ENCODE data around the gene TYW1.
"Not testable (repeated sequence)": the region's sequence is repeated elsewhere in the genome, so short reads cannot be mapped to it uniquely, and the experiment has no call there.

Gene TYW1

GRCh38 chr7:67128257-67128656 is 131.6 kb downstream of the TYW1 start:
- in situ Hi-C loops (cut with HindIII; ENCODE audit: low sequenced_read_pairs), result not testable (repeated sequence)

DNA sequence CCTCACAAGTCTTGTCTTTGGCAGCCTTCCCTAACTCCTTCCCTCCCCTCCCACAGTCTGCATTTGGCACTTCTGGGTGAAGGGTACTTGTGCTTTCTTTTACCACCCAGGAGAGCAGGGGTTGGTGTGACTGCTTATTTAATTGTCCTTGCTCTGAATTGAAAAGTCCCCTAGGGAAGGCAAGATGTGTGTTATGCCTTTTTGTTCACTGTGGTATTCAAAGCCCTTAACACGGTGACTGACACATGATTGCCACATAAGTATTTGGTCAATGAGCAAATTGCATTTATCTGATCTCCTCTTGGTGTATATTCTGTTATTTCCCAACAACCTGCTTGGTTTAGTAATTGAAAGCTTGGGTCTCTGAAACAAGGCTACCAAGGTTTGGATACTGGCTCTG is 134.1 kb downstream of the TYW1 start:
- in situ Hi-C loops (cut with HindIII; ENCODE audit: low sequenced_read_pairs), result not testable (repeated sequence)

DNA sequence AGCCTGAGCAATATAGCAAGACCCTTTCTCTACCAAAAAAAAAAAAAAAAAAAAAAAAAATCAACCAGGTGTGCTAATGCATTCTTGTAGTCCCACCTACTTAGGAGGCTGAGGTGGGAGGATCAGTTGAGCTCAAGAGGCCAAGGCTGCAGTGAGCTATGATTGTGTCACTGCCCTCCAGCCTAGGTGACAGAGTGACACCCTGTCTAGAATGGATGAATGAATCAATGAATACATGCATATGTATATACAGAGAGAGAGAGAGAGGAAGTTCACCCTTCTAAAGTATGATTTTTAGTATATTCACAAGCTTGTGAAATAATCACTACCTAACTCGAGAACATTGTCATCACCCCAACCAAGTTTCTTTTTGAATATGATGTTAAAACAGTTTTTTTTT is 138.3 kb downstream of the TYW1 start:
- in situ Hi-C loops (cut with HindIII; ENCODE audit: low sequenced_read_pairs), result not testable (repeated sequence)

- in situ Hi-C loops (cut with HindIII; ENCODE audit: low sequenced_read_pairs), result not testable (repeated sequence)
These were observed 139.2 kb downstream of the TYW1 start for GRCh38 chr7:67135617-67136486.

GRCh38 chr7:67137489-67137888 is 140.9 kb downstream of the TYW1 start:
- in situ Hi-C loops (cut with HindIII; ENCODE audit: low sequenced_read_pairs), result not testable (repeated sequence)

- in situ Hi-C loops (cut with HindIII; ENCODE audit: low sequenced_read_pairs), result not testable (repeated sequence)
These were observed 143.2 kb downstream of the TYW1 start for GRCh38 chr7:67139876-67140275.

- in situ Hi-C loops (cut with HindIII; ENCODE audit: low sequenced_read_pairs), result not testable (repeated sequence)
These were observed 144.4 kb downstream of the TYW1 start for GRCh38 chr7:67141001-67141400.

DNA sequence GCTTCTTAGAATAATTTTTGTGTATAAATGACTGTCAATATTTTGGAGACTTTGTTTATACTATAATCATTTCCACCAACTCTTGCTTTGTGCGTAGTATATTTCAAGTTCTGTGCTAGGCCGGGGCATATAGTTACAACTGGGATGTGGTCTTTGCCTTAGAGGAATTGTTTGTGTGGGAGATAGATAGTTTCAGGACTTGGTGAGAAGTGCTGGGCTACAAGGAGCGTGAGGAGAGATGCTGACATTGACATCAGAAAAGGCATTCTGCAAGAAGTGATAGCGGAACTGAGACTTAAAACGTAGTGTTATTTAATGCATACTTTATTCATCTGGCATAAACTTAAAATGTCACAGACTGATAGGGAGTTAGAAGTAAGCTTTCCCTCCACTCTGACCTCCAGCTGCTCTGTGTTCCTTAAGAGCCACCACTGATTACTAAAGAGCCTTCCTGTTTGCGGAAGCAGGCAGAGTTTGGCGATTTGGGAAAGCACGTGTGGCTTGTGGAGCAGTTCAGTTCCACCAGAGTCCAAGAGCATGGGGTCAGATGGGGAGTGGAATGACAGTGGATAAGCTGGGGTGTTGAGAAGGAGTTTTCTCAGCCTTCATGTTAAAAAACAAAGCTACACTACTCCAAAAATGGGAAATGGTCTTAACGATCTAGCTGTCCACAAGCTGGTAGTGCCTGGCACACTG is 146.6 kb downstream of the TYW1 start:
- in situ Hi-C loops (cut with HindIII; ENCODE audit: low sequenced_read_pairs), result not testable (repeated sequence)

DNA sequence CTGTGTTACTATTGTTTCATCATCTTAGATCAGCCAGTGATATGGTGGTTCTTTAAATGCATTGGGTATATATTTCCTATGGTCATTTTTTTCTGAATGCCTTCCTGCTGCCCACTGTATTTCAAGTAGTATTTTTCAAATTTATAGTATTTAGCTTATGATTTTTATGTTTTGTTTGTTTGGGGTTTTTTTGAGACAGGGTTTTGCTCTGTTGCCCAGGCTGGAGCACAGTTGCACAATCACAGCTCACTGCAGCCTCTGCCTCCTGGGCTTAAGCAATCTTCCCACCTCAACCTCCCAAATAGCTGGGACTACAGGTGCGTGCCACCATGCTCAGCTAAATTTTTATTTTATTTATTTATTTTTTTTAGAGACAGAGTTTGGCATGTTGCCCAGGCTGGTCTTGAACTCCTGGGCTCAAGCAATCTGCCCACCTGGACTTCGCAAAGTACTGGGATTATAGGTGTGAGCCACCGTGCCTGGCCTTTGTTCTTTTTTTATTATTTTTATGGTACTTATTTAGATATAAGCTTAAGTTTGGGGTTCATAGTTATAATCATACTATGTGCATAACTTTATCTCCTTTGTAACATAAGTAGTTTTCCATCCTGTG is 149.1 kb downstream of the TYW1 start:
- in situ Hi-C loops (cut with HindIII; ENCODE audit: low sequenced_read_pairs), result not testable (repeated sequence)

GRCh38 chr7:67149131-67149530 is 152.5 kb downstream of the TYW1 start:
- in situ Hi-C loops (cut with HindIII; ENCODE audit: low sequenced_read_pairs), result not testable (repeated sequence)

DNA sequence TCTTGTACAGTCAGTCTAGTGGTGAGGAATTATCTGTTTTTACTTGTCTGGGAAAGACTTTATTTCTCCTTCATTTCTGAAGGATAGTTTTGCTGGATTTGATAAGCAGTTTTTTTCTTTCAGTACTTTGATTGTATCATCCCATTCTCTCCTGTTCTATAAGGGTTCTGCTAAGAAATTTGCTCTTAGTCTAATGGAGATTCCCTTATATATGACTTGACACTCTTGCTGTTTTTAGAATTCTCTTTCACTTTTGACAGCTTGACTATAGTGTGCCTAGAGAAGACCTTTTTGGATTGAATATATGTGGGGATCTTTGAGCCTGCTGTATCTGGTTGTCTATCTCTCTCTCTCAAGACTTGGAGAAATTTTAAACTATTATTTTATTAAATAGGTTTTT is 157.7 kb downstream of the TYW1 start:
- in situ Hi-C loops (cut with HindIII; ENCODE audit: low sequenced_read_pairs), result not testable (repeated sequence)

GRCh38 chr7:67156064-67156463 is 159.4 kb downstream of the TYW1 start:
- in situ Hi-C loops (cut with HindIII; ENCODE audit: low sequenced_read_pairs), result not testable (repeated sequence)

DNA sequence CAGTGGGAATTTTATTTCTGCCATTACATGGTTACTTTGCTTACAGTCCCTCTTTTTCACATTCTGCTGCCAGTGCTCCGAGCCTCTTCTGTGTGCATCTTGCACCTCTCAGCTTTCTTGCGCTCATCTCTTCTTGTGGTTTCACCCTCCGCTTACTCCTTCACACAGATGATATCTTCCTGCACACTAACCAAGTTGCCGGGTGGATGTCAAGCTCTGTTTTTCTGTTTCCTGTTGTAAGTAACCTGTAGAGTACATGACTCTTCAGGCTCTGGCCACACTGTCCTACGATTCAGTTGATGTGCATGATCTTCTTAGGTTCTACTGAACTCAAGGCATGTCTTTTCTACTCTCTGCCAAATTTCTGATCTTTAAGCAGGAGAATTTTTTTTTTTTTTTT is 166.7 kb downstream of the TYW1 start:
- in situ Hi-C loops (cut with HindIII; ENCODE audit: low sequenced_read_pairs), result not testable (repeated sequence)

GRCh38 chr7:67171151-67171550 is 174.5 kb downstream of the TYW1 start:
- in situ Hi-C loops (cut with HindIII; ENCODE audit: low sequenced_read_pairs), result not testable (repeated sequence)

DNA sequence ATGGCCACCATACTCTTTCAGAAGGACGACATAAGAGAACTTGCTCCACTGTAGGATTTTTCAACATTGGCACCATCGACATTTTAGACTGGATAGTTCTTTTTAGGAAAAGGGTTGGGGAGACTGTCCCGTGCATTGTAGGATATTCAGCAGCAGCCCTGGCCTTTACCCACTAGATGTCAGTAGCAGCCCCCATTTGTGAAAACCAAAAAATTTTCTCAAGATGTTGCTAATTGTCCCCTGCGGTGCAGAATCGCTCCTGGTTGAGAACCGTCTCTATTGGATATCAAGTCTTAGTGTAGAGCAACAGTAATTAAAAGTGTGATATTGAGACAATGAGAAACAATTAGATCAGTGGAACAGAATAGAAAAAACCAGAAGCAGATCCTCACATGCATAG is 180.1 kb downstream of the TYW1 start:
- in situ Hi-C loops (cut with HindIII; ENCODE audit: low sequenced_read_pairs), result not testable (repeated sequence)

- in situ Hi-C loops (cut with HindIII; ENCODE audit: low sequenced_read_pairs), result not testable (repeated sequence)
These were observed 182.5 kb downstream of the TYW1 start for GRCh38 chr7:67178915-67179688.

DNA sequence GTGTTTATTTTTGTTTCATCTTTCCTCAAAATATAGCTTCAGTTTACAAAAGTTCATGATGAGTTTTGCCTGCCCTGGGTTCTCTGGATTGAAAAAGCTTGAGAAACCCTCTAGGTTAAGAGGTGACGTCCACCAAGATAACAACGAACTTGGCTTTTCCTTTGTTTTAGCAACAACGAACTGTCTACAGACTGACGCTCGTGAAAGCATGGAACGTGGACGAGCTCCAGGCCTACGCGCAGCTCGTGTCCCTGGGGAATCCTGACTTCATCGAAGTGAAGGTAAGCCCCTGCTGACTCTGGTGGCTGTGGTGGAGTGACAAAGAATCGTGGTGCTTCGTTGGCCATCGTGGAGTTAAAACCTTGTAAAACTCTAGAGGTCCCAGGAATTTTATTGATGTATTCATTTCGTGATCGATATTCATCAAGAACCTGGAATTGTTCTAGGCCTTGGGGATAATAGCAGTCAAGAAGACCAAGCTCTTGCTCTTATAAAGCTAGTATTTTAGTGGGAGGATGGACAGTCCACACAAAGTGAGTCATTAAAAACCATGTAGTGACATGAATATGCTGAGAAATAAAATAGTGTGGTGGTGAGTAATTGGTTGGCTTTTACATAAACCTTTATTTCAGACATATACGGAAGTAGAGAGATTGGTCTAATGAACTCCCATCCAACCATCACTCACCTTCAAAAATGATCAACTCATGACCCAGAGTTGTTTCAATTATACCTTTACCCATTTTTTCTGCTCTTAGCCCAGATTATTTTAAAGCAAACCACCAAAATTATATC is 186.5 kb downstream of the TYW1 start:
- in situ Hi-C loops (cut with HindIII; ENCODE audit: low sequenced_read_pairs), result not testable (repeated sequence)

DNA sequence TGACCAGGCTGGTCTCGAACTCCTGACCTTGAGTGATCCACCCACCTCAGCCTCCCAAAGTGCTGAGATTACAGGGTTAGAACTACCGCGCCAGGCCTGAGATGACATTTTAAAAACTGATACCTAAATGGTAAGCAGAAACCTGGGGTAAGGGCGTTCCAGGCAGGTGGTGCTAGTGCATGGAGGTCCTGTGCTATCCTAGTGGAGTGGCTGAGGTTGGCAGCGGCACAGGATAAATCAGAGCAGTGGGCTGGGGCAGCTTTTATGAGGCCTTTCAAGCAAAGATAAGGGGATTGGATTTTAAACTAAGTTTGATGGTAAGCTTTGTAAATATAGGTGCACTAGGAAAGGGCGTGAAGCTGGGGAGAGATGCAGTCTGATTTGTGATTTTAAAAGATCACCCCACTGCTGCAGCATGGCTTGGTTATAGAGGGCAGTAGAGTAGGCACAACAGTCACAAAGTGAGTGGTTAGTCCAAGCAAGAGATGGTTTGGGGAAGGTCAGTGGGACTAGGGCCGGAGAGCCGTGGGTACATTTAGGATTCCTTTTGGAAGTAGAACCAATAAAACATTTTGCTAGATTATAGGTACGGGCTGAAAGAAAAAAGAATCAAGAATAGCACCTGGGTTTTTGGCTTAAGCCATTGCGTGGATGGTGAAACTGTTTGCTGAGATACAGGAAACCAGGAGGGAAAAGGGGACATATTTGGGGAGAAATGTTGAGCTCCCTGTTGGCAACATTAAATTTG is 188.5 kb downstream of the TYW1 start:
- in situ Hi-C loops (cut with HindIII; ENCODE audit: low sequenced_read_pairs), result not testable (repeated sequence)

- in situ Hi-C loops (cut with HindIII; ENCODE audit: low sequenced_read_pairs), result not testable (repeated sequence)
These were observed 189.1 kb downstream of the TYW1 start for GRCh38 chr7:67185660-67186129.

Data from endothelial cell of hepatic sinusoid (primary cell).